Esophagus (tissue), 2 donors: ENCODE results near the gene LRRC41. TPM values are rescaled to one million over a fixed set of nuclear protein-coding genes. Genes with fewer than 3 reads are reported as not detected.

Experiments used
- H3K27ac ChIP-seq, 2 donors: one replicate each; pipeline ENCODE4 v1.5.1; 2013; ENCODE audit warnings: low read depth in 2 of 2, mild to moderate bottlenecking in 2 of 2, inconsistent platforms in 1 of 2, low read length in 1 of 2, moderate library complexity in 1 of 2
- H3K27me3 ChIP-seq, 2 donors: one replicate each; pipeline ENCODE4 v1.6.1; 2013; ENCODE audit warnings: low read length in 2 of 2, control low read depth in 1 of 2, mild to moderate bottlenecking in 1 of 2; ENCODE audit not compliant: insufficient read depth in 2 of 2, control insufficient read depth in 1 of 2
- H3K36me3 ChIP-seq, 2 donors: one replicate each; pipeline ENCODE4 v1.6.1; 2013; ENCODE audit warnings: low read length in 1 of 2; ENCODE audit not compliant: control insufficient read depth in 2 of 2, insufficient read depth in 2 of 2
- H3K4me1 ChIP-seq, 2 donors: one replicate each; pipeline ENCODE4 v1.6.1; 2013; ENCODE audit warnings: low read length in 1 of 2; ENCODE audit not compliant: control insufficient read depth in 2 of 2, insufficient read depth in 2 of 2
- H3K4me3 ChIP-seq, 2 donors: one replicate each; pipeline ENCODE4 v1.5.1; 2013; ENCODE audit warnings: low read length in 2 of 2, mild to moderate bottlenecking in 2 of 2, low read depth in 1 of 2, moderate library complexity in 1 of 2
- H3K9me3 ChIP-seq, 2 donors: one replicate each; pipeline ENCODE4 v1.6.1; 2013; ENCODE audit warnings: mild to moderate bottlenecking in 2 of 2, low read depth in 1 of 2, low read length in 1 of 2, moderate library complexity in 1 of 2; ENCODE audit not compliant: control insufficient read depth in 2 of 2, insufficient read depth in 1 of 2
- WGBS, 2 donors: extraction: QIAGEN DNeasy Blood & Tissue Kit; methylation state at CpG; one replicate each; pipeline ENCODE4 v1.1.7; 2013; 5-methylcytosine and 5-hydroxymethylcytosine counted together
- polyA plus RNA-seq, 2 donors: library from polyadenylated mRNA; stranded (reverse); fragments of 200-250 nt; gene quantifications; one replicate each; pipeline ENCODE4 v1.2.3, GENCODE V29; 2013
- donor health status: healthy with polysubstance abuse.
- donor health status: Bipolar disorder and iron deficiency.

LRRC41 gene
- polyA plus RNA-seq, 2 donors: 17.4 to 32.1 TPM

DNA sequence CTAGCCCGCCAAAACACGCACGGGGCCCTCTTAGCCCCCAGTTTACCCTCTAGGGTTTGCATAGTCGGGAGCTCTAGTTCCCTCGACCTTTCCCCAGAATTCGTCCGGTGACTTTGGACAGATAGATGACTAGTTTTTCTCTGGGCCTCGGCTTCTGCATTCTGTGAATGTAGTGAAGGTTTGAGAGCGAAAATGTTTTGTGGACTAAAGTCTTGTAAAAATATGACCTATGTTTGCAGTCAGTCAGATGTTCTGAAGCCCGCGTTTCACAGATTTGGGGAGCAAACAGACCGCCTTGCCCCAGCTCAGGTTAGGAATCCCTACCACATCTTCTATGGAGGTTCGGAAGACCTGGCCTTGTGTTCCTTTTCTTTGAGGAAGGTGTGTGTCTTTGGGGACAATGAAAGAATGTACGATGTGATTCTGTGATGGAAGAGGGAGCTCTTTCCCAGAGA, 483 bp upstream of the LRRC41 start:
- peak overlapping the region; percentile 90 to 97 for H3K27ac ChIP-seq
- WGBS, 2 donors: 0% methylated on average over 14 of the region's 14 CpGs
- no peaks in the 10 kb centered on the region for H3K36me3 ChIP-seq
- H3K4me3 ChIP-seq: peak overlapping the region; percentile 68 to 81
- no peaks in the 10 kb centered on the region for H3K9me3 ChIP-seq
- no peaks in the 10 kb centered on the region for H3K27me3 ChIP-seq
- H3K4me1 ChIP-seq: peaks cover 3 to 7% of the 10 kb centered on the region in 2 donors

GRCh38 chr1:46302641-46303037, 777 bp downstream of the LRRC41 start:
- Histone ChIP-seq H3K9me3 (no peaks in the 10 kb centered on the region), H3K27ac (peak overlapping the region; percentile 88 to 97), H3K4me3 (peak overlapping the region; percentile 68 to 82), H3K4me1 (peaks cover 3 to 7% of the 10 kb centered on the region in 2 donors), H3K36me3 (no peaks in the 10 kb centered on the region), H3K27me3 (no peaks in the 10 kb centered on the region)
- WGBS, 2 donors: 0 to 1% methylated on average over 24 to 32 of the region's 32 CpGs

- Histone ChIP-seq H3K9me3 (no peaks in the 10 kb centered on the region), H3K4me3 (peak overlapping the region; percentile 68 to 82), H3K4me1 (peaks cover 3 to 7% of the 10 kb centered on the region in 2 donors), H3K36me3 (peaks cover 0 to 5% of the 10 kb centered on the region in 2 donors), H3K27me3 (no peaks in the 10 kb centered on the region), H3K27ac (peak overlapping the region; percentile 88 to 97)
- 0 to 1% methylated on average over 67 to 79 of the region's 79 CpGs for WGBS, 2 donors
Observed at GRCh38 chr1:46301808-46302640, 1.4 kb downstream of the LRRC41 start.

- peak overlapping the region; percentile 88 to 97 for H3K27ac ChIP-seq
- H3K36me3 ChIP-seq: peaks cover 0 to 5% of the 10 kb centered on the region in 2 donors
- H3K27me3 ChIP-seq: no peaks in the 10 kb centered on the region
- H3K4me1 ChIP-seq: peaks cover 3 to 7% of the 10 kb centered on the region in 2 donors
- H3K4me3 ChIP-seq: peak overlapping the region; percentile 68 to 82
- no peaks in the 10 kb centered on the region for H3K9me3 ChIP-seq
- 8 to 9% methylated on average over 17 of the region's 17 CpGs for WGBS, 2 donors
Observed at GRCh38 chr1:46301406-46301807, 2.0 kb downstream of the LRRC41 start.

DNA sequence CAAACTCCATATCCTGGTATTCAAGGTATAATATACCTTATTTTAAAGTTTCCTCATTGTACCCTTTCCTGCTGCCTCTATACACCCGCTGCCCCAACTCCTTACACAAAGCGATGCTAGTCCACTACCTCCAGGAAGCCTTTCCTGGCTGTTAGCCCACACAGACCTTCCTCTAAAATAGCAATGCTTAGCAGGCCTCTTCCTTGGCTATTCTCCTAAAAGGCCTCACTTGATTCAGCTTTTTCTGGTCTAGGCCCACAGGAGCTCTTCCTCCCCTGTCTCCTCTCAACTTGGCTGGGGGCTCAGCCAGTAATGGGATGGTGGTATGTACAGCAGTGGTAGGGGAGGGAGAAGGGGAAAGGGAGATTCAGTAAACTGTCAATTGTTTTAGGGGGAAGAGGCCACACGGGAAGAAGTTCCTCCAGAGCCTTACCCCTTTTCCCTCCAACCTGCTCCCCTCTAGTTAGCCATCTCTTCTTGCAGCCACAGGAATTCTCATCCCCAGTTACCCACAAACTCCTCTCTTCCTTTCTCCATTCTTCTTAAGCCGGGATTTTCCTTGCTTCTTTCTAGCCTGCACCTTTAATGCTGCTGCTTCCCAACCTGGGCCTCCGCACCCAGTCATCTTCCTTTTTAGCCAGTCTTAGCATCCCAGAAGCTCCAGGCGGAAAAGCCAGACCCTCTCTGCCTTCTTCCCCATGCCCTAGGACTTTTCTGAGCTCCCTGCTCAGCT, 2.6 kb downstream of the LRRC41 start:
- Histone ChIP-seq H3K4me3 (peak overlapping the region; percentile 68 to 82), H3K4me1 (peaks cover 3 to 7% of the 10 kb centered on the region in 2 donors)
- 35 to 41% methylated on average over 5 to 6 of the region's 6 CpGs for WGBS, 2 donors

GRCh38 chr1:46298387-46298786, 5.0 kb downstream of the LRRC41 start:
- Histone ChIP-seq H3K9me3 (no peaks in the 10 kb centered on the region), H3K36me3 (peaks cover 0 to 16% of the 10 kb centered on the region in 2 donors), H3K4me3 (no peak overlapping the region), H3K27ac (no peak overlapping the region), H3K27me3 (no peaks in the 10 kb centered on the region), H3K4me1 (peaks cover 0 to 2% of the 10 kb centered on the region in 2 donors)

More for the DNA sequence above, 2.6 kb downstream of the LRRC41 start:
- Histone ChIP-seq H3K27ac (peak overlapping the region; percentile 88 to 97), H3K36me3 (peaks cover 0 to 5% of the 10 kb centered on the region in 2 donors), H3K27me3 (no peaks in the 10 kb centered on the region), H3K9me3 (no peaks in the 10 kb centered on the region)

GRCh38 chr1:46295306-46295705, 8.1 kb downstream of the LRRC41 start:
- no peaks in the 10 kb centered on the region for H3K9me3 ChIP-seq
- peaks cover 0 to 16% of the 10 kb centered on the region in 2 donors for H3K36me3 ChIP-seq
- H3K4me3 ChIP-seq: no peak overlapping the region
- WGBS, 2 donors: 94% methylated on average over 2 of the region's 2 CpGs
- peaks cover 0 to 2% of the 10 kb centered on the region in 2 donors for H3K4me1 ChIP-seq
- H3K27ac ChIP-seq: no peak overlapping the region
- no peaks in the 10 kb centered on the region for H3K27me3 ChIP-seq

DNA sequence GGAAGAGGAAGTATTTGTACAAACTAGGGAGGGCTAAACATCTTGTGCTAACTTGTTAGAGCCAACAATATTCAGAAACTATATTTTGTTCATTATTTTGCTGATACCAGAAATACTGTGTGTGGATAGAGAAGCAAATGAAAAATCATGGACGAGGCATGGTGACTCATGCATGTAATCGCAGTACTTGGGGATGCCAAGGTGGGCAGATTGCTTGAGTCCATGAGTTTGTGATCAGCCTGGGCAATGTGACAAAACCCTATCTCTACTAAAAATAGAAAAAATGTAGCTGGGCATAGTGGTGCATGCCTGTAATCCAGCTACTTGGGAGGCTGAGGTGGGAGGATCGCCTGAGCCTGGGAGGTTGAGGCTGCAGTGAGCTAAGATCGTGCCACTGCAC, 13.4 kb downstream of the LRRC41 start:
- no peaks in the 10 kb centered on the region for H3K4me1 ChIP-seq
- H3K4me3 ChIP-seq: no peak overlapping the region
- 92% methylated on average over 4 of the region's 4 CpGs for WGBS, 2 donors
- H3K27me3 ChIP-seq: no peaks in the 10 kb centered on the region
- no peaks in the 10 kb centered on the region for H3K9me3 ChIP-seq
- peaks cover 4 to 19% of the 10 kb centered on the region in 2 donors for H3K36me3 ChIP-seq
- H3K27ac ChIP-seq: no peak overlapping the region

DNA sequence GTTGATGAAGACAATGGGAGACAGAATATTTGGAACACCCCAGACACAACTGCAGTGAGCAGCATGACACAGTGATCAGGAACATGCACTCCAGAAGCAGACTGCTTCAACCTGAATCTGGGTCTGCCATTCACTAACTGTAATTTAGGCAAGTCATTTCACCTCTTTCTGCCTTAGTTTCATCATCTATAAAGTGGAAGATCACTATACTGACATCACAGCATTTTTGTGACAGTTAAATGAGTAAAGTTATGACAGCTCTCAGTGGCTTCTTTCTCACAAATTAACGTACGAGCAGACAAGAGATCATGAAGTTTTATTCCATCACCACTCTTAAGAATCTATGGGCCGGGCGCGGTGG, 14.3 kb downstream of the LRRC41 start:
- Histone ChIP-seq H3K9me3 (no peaks in the 10 kb centered on the region), H3K27ac (no peak overlapping the region), H3K4me3 (no peak overlapping the region), H3K27me3 (no peaks in the 10 kb centered on the region), H3K36me3 (peaks cover 4 to 21% of the 10 kb centered on the region in 2 donors), H3K4me1 (no peaks in the 10 kb centered on the region)
- 90 to 95% methylated on average over 5 of the region's 5 CpGs for WGBS, 2 donors
